ENCODE results near the gene NGLY1.

The NGLY1 gene

DNA sequence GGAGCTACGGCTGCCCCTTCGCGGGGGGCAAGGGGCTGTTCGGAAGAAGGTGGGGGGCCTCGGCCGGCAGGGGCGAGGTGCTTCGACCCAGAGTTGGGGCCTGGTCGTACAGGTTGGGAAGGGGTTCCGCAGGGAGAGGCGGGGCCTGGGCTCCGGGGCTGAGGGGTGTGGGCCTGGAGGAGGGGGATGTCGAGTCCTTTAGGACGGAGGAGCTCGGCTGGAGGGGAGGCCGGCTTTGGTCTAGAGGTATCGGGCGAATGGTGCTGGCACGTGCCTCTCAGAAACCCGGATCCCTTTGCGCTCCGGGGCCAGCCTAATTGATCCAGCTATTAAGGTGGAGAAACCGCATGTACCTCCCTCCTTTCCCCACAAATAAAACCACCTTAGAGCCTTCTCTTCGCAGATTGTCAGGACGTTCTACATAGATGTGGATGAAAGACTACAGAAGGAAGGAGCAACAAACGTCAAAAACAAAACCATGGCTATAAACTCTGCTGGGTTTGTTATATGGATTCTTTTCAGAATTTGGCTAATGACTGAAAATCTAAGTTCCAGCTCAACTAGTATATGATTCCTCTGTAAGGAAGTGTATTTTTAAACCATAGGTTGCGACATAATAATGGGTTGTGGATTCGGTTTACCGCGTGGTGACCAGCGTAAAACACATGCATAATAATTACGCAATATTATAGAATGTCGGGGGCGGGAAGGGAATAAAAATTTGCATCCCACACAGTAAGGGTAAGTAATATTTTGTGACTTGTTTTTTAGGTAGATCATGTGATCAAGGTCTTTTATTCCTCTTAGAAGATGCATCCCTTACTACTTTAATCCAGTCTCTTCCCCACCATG is 644 bp upstream of the NGLY1 start:
- FAIRE-seq, result no peak

- FAIRE-seq, result no peak
Observed at GRCh38 chr3:25782636-25782937, 656 bp downstream of the NGLY1 start.

DNA sequence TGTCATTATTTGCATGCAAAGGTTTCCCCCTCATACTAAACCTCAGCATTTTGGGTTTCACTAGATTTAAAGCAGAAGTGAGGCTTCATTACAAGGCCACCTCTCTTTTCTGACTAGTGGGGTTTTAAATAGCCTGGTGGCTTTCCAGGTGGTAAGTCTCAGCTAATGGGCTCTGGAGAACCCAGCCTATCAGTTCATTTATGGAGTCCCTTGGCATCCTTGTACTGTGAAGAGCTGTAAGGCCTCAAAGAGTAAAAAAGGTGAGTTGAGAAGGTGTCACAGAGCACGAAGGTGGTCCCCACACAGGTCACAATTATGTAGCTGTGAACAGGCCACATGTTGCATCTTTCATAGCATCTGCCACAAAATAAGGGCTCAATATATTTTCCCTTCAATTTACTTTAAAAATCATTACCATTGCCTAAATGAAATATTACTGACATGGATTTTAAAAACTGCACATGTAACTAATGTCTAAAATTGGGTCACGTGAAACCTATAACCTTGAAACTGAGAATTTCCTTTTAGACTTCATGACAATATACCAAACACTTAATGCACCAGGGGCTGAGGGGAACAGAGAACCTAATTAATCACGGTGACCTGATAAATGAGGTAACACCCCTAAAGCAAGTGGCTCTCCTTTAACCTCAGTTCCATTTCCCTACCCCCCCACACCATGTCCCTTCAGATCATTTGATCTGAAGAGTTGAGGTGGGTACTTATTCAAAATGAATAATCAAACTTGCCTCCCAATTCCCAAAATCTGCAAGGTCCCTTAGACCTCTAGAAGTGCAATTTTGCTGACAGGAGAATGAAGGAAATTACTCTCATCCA is 1.3 kb downstream of the NGLY1 start:
- FAIRE-seq, result no peak

GRCh38 chr3:25781145-25781757 is 2.0 kb downstream of the NGLY1 start:
- no peak for FAIRE-seq

- no peak for FAIRE-seq
Observed at GRCh38 chr3:25780618-25781017, 2.6 kb downstream of the NGLY1 start.

DNA sequence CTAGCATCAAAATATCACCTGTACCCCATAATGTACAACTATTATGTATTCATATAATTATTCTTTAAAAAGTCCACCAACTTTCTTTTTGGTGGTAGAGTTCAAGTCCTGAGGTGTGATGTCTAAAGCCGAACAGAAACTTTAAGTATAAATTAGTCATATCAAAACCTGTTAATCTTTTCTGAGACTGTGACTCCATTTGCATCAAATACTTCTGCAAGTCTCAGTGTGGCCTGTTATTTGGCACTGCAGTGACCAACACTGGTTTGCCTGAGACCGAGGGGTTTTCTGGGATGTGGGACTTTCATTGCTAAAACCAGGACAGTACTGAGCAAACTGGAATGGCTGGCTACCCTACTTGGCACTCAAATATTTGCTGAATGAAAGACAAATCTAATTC is 7.3 kb downstream of the NGLY1 start:
- FAIRE-seq, result no peak

DNA sequence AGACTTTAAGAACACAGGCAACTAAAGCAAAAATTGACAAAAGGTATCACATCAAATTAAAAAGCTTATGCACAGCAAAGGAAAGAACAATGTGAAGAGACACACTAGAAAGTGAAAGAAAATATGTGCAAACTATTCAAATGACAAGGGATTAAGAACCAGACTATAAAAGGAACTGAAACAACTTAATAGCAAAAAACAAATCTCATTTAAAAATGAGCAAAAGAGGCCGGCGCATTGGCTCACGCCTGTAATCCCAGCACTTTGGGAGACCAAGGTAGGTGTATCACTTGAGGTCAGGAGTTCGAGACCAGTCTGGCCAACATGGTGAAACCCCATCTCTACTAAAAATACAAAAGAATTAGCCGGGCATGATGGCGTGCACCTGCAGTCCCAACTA is 14.4 kb downstream of the NGLY1 start:
- FAIRE-seq, result no peak

DNA sequence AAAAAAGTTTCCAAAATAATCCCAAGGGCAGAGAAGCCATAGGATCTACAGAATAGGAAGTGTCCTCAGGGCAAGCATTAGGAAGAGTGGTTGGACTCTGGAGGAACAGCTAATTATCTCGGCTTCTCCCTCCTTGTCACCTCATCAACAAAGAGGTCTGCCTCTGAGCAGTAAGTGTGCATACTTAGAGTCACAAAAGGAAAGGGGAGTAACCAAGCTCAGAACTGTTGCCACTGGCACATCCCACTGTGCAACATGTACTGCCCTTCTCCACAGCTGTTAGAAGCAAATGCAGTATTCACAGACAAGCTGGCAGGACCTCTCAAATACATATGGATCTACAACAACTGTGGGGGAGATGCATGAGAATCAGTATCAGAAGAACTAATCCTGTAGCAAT is 31.5 kb downstream of the NGLY1 start:
- no peak for FAIRE-seq

GRCh38 chr3:25751048-25751447 is 32.2 kb downstream of the NGLY1 start:
- no peak for FAIRE-seq

- FAIRE-seq, result no peak
Observed at GRCh38 chr3:25749031-25749581, 34.1 kb downstream of the NGLY1 start.

DNA sequence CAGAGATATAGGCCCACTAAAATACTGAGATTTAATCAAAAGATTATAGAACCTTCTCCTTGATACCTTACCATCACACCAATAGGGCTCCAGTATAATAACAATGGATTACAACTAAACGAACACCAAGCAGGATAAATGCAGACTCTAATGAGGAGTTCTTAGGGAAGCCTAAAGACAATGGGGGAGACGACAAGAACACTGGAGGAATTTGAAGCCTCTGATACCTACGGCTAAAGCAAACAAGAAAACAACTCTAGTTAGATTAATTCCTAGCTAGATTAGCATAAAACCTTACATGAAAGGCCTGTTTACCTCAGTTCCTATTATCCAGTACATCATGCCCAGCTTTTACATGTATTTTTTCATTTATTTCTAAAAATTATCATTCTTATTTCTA is 35.1 kb downstream of the NGLY1 start:
- FAIRE-seq, result no peak

DNA sequence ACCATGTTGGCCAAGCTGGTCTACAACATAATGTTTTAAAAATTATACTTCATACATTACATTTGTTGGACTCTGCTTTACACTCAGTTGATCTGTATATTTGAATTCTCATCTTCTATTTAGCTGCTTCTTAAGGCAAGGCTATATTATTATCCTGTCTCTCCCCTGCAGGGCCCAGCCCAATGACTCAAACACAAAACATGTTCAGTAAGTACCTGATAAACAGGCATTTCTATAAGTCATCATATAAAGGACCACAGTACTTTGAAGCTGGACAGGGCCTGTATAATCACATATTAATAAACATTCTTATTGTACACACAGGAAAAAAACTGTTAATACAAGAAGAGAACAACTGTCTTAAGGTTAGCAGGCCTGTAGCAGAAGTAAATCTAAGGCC is 36.2 kb downstream of the NGLY1 start:
- no peak for FAIRE-seq

GRCh38 chr3:25744470-25744869 is 38.8 kb downstream of the NGLY1 start:
- FAIRE-seq, result no peak

DNA sequence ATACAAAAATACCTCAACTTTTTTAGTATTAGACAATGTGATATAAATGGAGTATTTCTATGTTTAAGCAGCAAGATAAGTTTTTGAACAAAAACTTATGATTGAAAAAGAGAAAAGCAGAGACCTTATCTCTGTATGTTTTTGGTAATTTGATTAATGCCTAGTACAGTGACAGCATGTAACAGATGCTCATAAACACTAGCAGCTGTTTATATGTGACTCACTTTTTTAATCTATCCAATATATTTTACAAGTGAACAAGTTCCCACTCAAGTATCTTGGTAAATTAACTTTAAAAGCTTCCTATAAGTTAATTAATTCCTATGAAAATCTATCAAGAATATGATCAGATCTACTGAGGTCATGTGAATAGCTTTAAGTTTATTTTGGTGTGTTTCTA is 55.1 kb downstream of the NGLY1 start:
- no peak for FAIRE-seq

DNA sequence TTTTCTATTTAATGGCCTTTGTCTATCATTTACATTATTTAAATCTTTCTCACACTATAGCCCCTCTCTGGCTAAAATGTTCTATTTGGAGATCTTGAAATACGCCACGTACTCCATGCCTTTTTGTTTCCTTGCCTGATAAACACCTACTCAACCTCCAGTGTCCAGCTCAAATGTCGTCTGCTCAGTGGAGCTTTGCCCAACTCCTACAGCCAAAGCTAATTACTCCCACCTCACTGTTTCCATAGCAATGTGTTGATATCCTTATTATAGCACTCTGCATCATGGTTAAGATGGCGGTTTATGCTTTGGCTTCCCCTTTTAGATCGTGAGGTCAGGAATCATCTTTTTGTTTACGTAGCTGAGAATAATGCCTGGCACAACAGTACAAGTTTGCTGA is 55.9 kb downstream of the NGLY1 start:
- no peak for FAIRE-seq

DNA sequence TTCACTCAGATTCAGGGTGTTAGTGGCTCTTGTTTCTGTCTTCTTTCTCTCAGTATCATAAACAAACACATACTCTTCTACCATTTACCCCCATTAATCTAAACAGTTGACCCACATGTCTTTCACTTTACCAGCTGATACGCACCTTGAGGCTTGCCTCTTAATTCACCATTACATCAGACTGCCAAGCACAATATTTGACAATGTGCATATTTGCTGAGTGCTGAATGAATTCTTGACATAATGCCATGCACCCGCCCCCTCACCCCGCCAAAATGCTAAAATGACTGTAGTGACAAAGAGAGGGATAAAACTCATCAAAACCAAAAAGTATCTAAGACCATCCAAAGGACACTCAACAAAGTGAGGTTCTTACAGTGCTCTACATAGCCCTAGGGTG is 57.4 kb downstream of the NGLY1 start:
- no peak for FAIRE-seq

- FAIRE-seq, result no peak
Observed at GRCh38 chr3:25724948-25725645, 58.1 kb downstream of the NGLY1 start.

- FAIRE-seq, result no peak
Observed at GRCh38 chr3:25723802-25724201, 59.4 kb downstream of the NGLY1 start.

GRCh38 chr3:25719321-25719720 is 63.9 kb downstream of the NGLY1 start:
- FAIRE-seq, result no peak

DNA sequence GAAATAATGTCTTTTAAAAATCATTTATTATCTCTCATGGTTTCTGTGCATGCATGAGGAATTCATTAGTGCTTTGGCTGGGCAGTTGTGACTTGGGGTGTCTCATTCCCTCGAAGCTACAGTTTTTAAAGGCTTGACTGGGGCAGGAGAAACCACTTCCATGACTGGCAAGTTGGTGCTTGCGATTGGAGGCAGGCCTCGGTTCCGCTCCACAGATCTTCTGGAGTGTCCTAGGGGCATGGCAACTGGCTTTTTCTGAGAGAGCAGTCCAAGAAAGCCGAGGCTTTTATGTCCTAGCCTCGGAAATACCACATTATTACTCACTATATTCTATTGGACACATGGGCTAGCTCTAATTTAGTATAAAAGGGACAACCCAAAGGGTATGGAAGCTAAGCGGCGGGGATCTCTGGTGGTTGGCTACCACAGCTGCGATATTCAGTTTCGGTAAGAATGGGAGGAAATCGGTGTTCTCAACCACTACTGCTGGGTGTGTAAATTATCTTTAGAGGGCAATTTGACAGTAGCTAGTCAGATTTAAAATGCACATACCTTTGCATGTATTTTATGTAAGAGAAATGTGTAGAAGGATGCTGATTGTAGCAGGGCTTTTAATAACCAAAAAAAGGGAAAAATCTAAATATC is 69.8 kb downstream of the NGLY1 start:
- no peak for FAIRE-seq

- no peak for FAIRE-seq
Observed at GRCh38 chr3:25711090-25711489, 72.2 kb downstream of the NGLY1 start.

- no peak for FAIRE-seq
Observed at GRCh38 chr3:25708036-25708435, 75.2 kb downstream of the NGLY1 start.

Measured in A204.1 (cell line).